OCI-LY7 (cell line): ENCODE data around the gene ABCC1.

Experiments used
- EZH2phosphoT487 ChIP-seq: fragments of 200-600 bp; sonication (generic); IDR thresholded peaks from 2 replicates; pipeline ENCODE4 v1.6.1; 2018; ENCODE audit warnings: low read depth, borderline replicate concordance, mild to moderate bottlenecking, mixed run types, antibody characterized with exemption, low read length, moderate library complexity, mixed read lengths
- TF ChIP-seq, protein P1 (sequence below): fragments of 200-600 bp; sonication (generic); conservative IDR thresholded peaks from 2 replicates; pipeline ENCODE4 v1.5.1; 2014; ENCODE audit warnings: mild to moderate bottlenecking, antibody characterized with exemption, low read length, moderate library complexity, mixed read lengths

GRCh38 chr16:16086653-16087446, 137.4 kb downstream of the ABCC1 start:
- TF ChIP-seq, protein P1, sequence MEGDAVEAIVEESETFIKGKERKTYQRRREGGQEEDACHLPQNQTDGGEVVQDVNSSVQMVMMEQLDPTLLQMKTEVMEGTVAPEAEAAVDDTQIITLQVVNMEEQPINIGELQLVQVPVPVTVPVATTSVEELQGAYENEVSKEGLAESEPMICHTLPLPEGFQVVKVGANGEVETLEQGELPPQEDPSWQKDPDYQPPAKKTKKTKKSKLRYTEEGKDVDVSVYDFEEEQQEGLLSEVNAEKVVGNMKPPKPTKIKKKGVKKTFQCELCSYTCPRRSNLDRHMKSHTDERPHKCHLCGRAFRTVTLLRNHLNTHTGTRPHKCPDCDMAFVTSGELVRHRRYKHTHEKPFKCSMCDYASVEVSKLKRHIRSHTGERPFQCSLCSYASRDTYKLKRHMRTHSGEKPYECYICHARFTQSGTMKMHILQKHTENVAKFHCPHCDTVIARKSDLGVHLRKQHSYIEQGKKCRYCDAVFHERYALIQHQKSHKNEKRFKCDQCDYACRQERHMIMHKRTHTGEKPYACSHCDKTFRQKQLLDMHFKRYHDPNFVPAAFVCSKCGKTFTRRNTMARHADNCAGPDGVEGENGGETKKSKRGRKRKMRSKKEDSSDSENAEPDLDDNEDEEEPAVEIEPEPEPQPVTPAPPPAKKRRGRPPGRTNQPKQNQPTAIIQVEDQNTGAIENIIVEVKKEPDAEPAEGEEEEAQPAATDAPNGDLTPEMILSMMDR = no peak
- no peak for TF ChIP-seq EZH2phosphoT487
